HT1080 (cell line): Measurements from ENCODE around the gene CELF5. TPM values are rescaled to one million over a fixed set of nuclear protein-coding genes. Genes with fewer than 3 reads are reported as not detected.
"Not testable (repeated sequence)": the region's sequence is repeated elsewhere in the genome, so short reads cannot be mapped to it uniquely, and the experiment has no call there.

Source experiments
- DNase-seq: peaks from one replicate; pipeline ENCODE4 v3.0.0-alpha.2; 2015; ENCODE audit warnings: low read depth
- total RNA-seq: library from RNA; depleted of rRNA; stranded (reverse); fragments of >200 nt; shearing (Covaris generic); gene quantifications from 2 replicates; pipeline ENCODE4 v1.2.3, GENCODE V29; 2014

Gene CELF5
- total RNA-seq, 1 experiment from 2014 or later, result not detected

DNA sequence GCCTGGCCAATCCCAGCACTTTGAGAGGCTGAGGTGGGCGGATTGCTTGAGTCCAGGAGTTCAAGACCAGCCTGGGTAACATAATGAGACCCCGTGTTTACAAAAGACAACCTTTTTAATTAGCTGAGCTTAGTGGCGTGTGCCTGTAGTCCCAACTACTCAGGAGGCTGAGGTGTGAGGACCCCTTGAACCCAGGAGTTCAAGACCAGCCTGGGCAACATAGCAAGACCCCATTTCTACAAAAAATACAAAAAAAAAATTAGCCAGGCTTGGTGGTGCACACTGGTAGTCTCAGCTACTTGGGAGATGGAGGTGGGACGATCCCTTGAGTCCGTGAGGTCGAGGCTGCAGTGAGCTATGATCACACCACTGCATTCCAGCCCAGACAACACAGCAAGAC, 66.4 kb downstream of the CELF5 start:
- not testable (repeated sequence) for DNase-seq

DNA sequence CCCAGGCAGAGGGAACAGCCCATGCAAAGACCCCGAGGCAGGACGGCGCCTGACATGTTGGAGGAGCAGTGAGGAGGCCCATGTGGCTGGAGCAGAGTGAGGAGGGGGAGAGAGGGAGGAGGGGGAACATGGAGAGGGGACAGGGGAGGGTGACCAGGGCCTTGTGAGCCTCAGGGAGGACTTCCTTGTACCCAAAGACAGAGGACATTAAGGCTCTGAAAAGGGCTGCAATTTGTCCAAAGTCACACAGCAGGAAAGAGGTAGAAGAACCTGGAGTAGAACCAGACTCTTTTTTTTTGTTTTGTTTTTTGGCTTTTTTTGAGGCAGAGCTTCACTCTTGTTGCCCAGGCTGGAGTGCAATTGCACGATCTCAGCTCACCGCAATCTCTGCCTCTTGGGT, 67.2 kb downstream of the CELF5 start:
- no peak for DNase-seq

DNA sequence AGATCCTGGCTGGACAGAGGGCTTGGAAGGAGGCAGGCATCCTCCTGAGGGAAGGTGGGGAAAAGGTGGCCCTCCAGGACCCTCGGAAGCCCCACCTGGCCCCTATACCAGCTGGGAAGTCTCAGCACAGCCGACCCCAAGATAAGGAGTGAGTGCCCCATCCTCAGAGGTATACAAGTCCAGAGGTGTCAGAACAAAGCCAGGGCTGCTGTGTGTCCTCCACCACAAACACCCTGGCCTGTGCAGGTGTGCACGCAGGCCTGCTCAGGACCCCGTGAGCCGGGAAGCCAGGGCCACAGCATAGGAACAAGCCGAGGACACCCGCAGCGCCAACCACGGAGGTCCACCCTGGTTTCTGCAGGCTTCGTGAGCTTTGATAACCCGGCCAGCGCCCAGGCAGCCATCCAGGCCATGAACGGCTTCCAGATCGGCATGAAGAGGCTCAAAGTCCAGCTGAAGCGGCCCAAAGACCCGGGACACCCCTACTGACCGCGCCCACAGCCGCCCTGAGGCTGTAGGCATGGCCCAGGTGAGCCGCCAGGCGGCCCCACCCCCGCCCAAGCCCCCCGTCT, 68.6 kb downstream of the CELF5 start:
- no peak for DNase-seq

DNA sequence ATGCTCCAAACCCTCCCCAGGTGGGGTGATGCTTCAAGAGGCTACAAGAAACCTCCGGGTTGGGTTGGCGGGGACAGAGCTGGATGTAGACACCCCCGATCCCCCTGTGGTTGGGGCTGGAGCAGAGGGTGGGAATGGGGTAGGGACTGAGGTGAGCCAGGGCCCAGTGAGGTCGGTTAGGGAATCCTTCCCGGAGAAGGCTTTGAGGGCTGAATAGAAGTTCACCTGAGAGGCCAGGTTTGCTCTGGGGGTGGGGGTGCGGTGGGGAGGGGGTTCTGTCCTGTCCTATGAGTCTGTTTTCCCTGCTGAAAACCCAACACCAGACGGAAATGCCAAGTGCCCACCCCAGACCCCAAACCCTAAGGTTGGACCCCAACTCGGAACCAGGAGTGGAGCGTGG, 69.1 kb downstream of the CELF5 start:
- DNase-seq, result no peak

DNA sequence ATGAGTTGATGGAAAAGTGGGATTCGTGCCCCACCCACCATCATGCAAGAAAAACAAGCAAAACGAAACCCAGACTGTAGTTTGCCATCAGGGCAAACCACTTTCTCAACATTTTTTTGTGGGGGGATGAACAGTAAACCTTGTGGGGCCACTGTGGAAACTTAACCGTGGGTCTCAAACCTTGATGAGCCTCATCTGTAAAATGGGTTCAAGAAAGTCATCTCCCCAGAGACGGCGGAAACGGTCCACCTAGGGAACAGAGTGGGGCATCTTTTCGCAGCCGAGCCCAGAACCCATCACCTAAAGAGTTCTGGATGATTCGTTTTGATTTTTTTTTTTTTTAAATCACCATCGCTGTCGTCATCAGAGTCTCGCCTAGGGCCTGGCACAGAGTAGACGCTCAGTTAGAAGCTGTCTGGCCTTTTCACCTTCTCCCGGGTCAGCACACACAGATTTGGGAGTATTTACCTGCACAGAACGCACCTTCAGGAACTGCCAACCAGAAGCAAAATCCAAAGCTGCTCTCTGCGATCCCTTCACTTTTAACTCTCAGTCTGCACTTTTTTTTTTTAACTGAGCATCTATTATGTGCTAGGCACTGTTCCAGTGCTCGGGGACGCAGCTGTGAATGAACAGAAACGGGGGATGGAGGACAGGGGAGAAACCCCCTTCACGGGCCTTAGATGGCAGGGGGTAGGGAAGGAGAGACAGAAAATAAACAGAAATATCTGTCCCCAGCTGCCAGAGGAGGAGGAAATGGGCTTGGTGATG, 69.8 kb downstream of the CELF5 start:
- no peak for DNase-seq

DNA sequence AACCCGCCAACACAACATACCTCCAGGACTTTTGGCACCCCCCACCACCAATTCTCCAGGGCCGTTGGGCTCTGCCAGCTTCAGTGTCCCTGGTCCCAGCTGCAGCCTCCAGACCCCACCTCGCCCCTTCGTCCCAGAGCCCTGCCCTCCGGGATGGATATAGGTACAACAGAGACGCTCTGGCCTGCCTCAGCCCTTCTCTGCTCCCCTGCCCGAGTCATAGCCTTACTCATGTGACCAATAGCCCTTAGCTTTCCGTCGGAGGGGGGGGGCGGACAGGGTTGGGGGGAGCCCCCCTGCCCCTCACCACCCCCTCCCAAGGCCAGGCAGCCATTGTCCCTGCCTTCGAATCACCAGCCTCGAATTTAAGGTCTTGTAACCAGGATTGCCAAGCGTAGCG, 71.1 kb downstream of the CELF5 start:
- DNase-seq, result no peak

DNA sequence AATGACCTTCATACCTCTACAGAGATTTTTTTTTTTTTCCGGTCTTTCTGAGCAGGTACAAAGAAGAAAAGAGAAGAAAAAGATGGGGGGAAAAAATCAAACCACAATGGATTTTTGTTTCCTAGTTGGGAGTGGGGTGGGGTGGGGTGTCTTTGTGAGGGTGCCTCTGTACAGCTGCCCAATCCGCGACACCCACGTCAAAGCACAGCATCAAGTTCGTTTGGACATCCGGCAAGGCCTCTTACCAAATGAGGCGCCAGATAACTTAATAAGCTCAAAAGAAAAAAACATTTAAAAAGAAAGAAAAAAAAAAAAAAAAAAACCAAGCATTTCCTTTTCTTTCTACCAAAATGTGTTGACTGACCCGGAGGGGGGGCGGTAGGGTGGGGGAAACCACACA, 71.6 kb downstream of the CELF5 start:
- DNase-seq, result no peak

DNA sequence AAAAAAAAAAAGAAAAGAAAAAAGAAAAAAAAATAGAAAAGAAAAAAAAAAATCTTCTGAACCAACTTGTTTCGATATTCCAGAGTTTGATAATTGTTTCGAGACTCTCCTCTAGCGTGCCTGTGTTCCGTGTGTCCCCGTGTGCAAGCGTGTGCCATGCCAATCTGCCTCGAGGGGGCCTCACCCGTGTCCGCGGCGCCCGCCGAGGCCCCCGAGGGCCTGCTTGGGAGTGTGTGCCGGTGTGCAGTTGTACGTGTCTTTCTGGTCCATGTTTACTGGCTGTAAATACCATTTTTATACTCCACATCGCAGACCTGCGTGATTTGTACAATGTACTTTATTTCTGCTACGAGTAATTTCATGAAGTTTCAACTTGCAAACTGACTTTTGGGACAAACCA, 72.0 kb downstream of the CELF5 start:
- no peak for DNase-seq

DNA sequence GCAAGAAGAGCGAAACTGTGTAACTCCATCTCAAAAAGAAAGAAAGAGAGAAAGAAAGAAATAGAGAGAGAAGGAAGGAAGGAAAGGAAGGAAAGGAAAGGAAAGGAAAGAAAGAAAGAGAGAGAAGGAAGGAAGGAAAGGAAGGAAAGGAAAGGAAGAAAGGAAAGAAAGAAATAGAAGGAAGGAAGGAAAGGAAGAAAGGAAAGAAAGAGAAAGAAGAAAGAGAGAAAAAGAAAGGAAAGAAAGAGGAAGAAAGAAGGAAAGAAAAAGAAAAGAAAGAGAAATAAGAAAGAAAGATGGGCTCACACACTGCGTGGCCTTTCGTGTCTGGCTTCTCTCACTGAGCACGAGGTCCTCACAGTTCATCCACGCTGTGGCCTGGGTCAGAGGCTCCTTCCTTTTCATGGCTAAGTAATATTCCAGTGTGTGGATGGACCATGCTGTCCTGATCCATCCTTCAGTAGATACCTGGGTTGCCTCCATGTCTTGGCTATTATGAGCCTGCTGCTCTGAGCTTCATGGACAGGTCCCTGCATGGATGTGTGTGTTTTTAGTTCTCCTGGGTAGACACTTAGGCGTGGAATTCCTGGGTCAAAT, 74.5 kb downstream of the CELF5 start:
- DNase-seq, result no peak

DNA sequence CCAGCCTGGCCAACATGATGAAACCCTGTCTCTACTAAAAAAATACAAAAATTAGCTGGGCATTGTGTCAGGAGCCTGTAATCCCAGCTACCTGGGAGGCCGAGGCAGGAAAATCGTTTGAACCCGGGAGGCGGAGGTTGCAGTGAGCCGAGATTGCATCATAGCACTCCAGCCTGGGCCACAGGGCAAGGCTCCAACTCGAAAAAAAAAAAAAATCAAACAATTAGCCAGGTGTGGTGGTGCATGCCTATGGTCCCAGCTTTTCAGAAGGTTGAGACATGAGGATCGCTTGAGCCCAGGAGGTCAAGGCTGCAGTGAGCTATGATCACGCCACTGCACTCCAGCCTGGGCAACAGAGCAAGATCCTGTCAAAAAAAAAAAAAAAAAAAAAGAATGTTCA, 76.1 kb downstream of the CELF5 start:
- not testable (repeated sequence) for DNase-seq

DNA sequence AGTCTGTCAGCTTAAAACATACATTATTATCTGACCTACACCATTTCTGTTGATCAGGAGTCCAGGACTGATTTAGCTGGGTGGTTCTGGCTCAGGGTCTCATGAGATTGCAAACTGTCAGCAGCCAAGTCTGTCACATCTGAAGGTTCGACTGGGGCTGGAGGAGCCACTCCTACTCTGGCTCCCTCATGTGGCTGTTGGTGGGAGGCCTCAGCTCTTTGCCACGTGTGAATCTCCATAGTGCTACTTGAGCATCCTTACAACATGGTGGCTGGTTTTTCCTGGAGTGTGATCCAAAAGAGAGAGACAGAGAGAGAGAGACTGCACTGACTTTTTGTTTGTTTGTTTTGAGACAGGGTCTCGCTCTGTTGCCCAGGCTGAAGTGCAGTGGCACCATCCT, 78.3 kb downstream of the CELF5 start:
- DNase-seq, result no peak

DNA sequence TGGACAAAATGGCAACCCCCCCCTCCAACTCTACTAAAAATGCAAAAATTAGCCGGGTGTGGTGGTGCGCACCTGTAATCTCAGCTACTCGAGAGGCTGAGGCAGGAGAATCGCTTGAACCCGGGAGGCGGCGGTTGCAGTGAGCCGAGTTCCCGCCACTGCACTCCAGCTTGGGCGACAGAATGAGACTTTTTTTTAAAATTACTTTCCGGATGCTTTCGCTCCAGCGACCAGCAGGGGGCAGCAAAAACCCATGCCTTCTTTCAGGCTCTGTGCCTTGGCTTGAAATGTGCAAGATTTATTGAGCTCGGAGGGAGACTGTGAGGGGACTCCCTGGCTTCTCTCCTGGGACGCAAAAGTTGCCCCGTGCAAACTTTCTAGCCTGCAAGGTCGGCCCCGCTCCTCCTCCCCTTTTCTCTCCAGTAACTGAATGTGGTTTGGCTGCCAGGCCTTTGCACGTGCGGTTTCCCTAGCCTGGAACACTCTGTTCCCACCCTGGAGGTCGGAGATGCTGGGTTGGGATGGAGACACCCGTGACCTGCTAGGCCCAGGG, 80.5 kb downstream of the CELF5 start:
- peak; percentile 58 for DNase-seq

DNA sequence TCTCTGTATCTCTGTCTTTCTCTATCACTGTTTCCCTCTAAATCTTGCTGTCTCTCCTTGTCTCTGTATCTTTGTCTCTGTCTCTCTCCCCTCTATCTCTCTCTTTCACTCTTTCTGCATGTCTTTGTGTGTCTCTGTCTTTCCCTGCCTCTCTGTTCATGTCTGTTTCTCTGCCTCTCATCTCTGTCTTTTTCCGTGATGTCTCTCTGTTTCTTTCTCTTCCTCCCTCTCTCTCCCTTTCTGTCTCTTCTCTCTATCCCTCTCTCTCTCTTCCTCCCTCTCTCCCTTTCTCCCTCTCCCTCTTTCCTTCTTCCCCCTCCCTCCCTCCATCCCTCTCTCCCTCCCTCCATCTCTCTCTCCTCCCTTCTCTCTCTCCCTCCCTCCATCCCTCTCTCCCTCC, 85.3 kb downstream of the CELF5 start:
- no peak for DNase-seq

DNA sequence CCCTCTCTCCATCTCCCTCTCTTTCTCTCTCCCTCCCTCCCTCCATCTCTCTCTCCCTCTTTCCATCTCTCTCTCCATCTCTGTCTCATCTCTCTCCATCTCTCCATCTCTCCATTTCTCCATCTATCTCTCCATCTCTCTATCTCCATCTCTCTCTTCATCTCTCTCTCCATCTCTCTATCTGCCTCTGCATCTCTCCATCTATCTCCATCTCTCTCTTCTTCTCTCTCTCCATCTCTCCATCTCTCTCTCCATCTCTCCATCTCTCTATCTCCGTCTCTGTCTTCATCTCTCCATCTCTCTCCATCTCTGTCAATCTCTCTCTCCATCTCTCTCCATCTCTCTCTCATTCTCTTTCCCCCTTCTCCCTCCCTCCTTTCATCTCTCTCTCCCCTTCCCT, 85.8 kb downstream of the CELF5 start:
- no peak for DNase-seq

DNA sequence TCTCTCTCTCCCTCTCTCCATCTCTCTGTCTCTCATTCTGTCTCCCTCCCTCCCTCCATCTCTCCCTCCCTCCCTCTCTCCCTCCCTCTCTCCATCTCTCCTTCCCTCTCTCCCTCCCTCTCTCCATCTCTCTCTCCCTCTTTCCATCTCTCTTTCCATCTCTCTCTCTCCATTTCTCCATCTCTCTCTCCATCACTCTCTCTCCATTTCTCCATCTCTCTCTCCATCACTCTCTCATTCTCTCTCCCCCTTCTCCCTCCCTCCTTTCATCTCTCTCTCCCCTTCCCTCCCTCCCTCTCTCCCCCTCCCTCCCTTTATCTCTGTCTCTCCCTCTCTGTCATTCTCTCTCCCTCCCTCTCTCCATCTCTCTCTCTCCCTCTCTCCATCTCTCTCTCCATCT, 86.2 kb downstream of the CELF5 start:
- no peak for DNase-seq

DNA sequence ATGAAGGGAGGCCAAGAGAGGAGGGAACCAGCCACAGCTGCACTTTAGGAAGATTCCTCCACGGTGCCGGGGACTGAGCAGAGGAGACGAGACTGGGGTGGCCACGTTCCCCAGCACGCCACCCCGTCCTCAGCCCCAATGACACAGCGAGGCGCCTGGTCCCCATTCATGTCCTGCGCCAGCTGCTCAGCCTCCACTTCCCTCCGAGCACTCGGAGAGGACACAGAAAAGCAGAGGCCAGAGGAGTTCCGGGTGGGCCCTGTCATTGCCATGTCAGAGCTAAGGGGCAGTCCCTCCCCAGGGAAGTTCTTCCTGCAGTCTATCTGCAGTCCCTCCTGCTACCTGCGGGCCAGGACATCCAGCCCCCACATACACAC, 88.7 kb downstream of the CELF5 start:
- no peak for DNase-seq

DNA sequence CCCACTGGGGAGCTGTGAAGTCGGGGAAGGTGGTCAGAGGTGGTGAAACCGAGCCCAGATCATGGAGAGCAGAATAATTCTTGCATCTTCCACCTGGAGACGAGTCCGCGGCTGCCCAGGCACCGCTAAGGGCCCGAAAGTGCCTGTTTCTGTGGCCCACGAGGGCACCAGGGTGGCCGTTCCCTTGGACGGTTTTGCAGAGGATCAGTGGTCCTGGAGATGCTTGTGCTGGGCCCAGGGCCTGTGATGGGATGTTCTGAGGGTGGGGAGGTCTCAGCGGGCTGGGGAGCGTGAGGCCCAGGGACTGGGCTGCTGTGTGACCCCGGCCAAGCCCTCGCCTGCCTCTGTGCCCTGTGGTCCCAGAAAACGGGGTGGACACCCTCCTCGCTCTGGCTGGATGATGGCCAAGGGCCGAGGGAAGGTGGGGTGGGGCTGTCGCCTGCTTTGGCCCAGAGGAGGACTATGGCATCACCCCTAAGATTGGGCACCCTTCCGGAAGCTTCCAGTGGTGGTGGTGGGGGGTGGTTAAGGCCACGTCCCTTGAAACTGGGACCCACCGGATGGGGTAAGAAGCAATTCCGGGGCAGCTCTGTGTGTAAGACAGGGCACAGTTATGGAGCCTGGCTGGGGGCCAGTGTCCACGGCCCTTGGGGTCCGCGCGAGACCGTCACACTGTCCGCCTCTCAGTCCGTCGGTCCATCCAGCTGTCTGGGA, 90.7 kb downstream of the CELF5 start:
- no peak for DNase-seq

DNA sequence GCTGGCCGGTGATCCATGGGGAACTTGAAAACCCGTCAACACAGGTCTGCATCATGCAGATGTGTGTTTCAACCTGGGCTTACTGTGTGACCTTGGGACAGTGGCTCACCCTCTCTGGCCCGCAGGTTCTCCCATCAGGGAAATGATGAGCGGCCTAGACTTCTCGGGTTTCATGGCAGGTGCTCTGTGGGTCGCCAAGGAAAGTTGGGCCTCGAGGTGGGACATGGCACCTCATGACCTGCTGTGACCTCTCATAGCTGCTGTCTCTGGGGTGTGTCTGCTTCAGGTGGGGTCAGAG, 91.2 kb downstream of the CELF5 start:
- no peak for DNase-seq

DNA sequence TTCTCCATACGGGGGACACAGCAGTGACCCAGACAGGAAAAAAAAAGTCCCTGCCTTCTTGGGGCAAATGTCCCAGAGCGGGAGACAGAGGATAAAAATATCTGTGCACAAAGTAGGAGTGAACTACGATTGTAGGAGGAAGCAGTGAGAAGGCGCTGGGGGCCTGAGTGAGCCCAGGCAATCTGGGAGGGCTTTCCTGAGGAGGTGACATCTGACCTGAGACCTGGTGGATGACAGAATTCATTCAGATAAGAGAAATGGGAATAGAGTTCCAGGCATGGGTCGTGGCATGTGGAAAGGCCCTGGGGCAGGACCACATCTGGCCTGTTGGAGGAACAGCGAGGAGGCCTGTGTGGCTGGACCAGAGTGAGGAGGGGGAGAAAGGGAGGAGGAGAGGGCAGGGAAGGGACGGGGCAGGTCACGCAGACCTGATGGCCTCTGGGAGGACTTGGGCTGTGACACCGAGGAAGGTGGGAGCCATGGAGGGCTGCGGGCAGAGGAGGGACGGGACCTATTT, 91.7 kb downstream of the CELF5 start:
- no peak for DNase-seq

DNA sequence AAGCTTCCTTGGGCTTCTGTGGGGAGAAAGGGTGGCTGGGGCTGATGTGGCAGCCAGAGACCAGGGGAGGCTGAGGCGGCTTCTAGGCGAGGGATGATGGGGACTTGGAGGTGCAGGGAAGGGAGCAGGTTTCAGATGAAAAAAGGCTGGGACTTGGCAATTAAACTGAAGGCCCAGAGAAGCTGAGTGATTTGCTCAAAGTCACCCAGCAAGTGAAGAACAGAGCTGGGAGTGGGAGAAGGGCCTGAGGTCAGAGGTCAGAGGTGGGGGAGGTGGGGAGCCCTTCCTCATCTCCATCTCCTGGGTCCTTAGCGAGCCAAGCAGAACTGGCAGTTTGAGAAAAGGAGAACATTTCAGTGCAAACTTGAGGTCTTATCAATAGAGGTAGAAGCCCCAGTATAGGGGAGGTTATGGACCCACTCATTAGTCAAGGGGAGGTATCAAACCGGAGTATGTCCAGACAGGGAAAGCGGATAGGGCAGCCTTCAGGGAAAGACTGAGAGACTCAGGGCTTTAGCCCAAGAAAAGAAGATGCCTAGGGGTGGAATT, 92.3 kb downstream of the CELF5 start:
- no peak for DNase-seq

DNA sequence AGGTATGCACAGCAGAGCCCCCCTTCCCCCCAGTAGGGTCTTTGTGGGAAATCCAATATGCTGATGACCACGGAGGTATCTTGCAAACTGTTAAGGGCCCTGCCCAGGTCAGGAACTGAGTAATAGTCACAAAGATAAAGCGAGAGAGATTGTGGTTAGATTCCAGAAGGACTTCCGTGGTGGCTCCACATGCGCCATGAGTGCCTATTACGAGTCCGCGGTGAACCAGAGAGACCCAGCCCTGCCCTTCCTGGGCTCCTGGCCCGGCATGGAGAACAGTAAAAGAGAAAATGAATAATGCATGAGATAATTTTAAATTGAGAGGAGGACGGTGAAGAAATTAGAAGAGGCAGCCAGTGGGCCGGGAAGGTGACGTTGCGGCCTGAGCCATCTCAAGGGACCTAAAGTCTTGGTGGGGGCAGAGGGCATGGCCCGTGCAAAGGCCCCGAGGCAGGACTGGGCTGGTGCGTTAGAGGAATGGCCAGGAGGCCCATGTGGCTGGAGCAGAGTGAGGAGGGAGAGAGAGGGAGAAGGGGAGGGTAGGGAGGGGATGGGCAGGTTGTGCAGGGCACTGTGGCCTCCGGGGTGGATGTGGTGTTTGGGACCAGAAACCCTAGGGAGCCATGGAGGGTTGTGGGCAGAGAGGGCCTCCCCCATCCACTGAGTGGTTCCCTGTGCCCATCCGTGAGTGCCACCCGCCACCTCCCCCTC, 95.3 kb downstream of the CELF5 start:
- peak; percentile 65 for DNase-seq
